SK-N-MC (cell line): ENCODE measurements around the gene PRG3.

Experiments used
- FOXP2 ChIP-seq: optimal IDR thresholded peaks from 2 replicates; pipeline ENCODE3; 2011; ENCODE audit warnings: mild to moderate bottlenecking, moderate library complexity; ENCODE audit not compliant: insufficient read depth; ENCODE audit errors: extremely low read length, control extremely low read depth
- POLR2AphosphoS5 ChIP-seq: IDR thresholded peaks from 2 replicates; pipeline ENCODE4 v1.6.1; 2012; ENCODE audit warnings: mild to moderate bottlenecking, low read depth, low read length, borderline replicate concordance

- TF ChIP-seq FOXP2: no peak
- no peak for TF ChIP-seq POLR2AphosphoS5
Observed at GRCh38 chr11:57397394-57397990, 16.5 kb upstream of the PRG3 start.
